Sigmoid colon (tissue), 4 donors: ENCODE data around the gene ADARB1.

ENCODE experiments used
- CTCF ChIP-seq, 4 experiments: fragments of 450-650 bp in 3 of 4; fragments of 200-600 bp in 1 of 4; IDR thresholded peaks; one replicate each; pipeline ENCODE4 v1.5.1; 2016 to 2019; ENCODE audit warnings: antibody characterized with exemption in 4 of 4, mild to moderate bottlenecking in 3 of 4, moderate library complexity in 2 of 4
- EP300 ChIP-seq, 4 donors: sonication (generic); formaldehyde crosslinking; IDR thresholded peaks; one replicate each; pipeline ENCODE4 v1.6.1; 2017; ENCODE audit warnings: antibody characterized with exemption in 4 of 4
- POLR2AphosphoS5 ChIP-seq, 4 donors: sonication (generic); formaldehyde crosslinking; IDR thresholded peaks; one replicate each; pipeline ENCODE4 v1.6.1; 2017; ENCODE audit warnings: antibody characterized with exemption in 4 of 4

GRCh38 chr21:45169682-45170081, 95.3 kb downstream of the ADARB1 start:
- TF ChIP-seq EP300 (IDR thresholded peaks at IDR 0.05) = no peak
- no peak for TF ChIP-seq CTCF (IDR thresholded peaks at IDR 0.05)
- TF ChIP-seq POLR2AphosphoS5 (IDR thresholded peaks at IDR 0.05) = no peak
